ENCODE results near the gene TSPYL1. TPM values are rescaled to one million over a fixed set of nuclear protein-coding genes. Genes with fewer than 3 reads are reported as not detected.

The TSPYL1 gene
- total RNA-seq, 1 experiment from 2014 or later: 35.1 TPM

DNA sequence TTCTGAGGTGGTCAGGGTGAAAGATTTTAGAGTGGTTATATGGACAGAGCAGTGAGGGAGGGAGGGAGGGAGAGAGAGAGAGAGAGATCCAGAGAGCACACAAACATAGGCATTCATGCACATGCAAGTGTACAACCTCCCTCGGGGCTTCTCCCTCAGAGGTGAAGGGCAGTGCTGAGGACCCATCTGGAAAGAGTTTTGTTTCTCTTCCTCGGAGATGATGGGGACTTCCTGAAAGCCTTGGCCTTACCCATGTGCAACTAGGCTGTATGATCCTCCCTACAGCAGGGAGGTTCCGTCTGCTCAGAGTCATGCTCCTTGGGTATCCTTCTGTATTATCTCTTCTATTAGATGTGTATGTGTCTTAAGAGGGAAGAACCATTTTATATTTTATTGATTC lies 21.4 kb upstream of the TSPYL1 start:
- no peak overlapping the region for H2AFZ ChIP-seq (ENCODE audit: low read length)
- TF ChIP-seq, protein P1, sequence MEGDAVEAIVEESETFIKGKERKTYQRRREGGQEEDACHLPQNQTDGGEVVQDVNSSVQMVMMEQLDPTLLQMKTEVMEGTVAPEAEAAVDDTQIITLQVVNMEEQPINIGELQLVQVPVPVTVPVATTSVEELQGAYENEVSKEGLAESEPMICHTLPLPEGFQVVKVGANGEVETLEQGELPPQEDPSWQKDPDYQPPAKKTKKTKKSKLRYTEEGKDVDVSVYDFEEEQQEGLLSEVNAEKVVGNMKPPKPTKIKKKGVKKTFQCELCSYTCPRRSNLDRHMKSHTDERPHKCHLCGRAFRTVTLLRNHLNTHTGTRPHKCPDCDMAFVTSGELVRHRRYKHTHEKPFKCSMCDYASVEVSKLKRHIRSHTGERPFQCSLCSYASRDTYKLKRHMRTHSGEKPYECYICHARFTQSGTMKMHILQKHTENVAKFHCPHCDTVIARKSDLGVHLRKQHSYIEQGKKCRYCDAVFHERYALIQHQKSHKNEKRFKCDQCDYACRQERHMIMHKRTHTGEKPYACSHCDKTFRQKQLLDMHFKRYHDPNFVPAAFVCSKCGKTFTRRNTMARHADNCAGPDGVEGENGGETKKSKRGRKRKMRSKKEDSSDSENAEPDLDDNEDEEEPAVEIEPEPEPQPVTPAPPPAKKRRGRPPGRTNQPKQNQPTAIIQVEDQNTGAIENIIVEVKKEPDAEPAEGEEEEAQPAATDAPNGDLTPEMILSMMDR (conservative IDR thresholded peaks at IDR 0.05; ENCODE audit: low read depth, low read length): no peak
- TF ChIP-seq EZH2phosphoT487 (IDR thresholded peaks at IDR 0.05; ENCODE audit: borderline replicate concordance, low read length): no peak
- no peak for TF ChIP-seq EZH2 (IDR thresholded peaks at IDR 0.05; ENCODE audit: low read length, unreplicated experiment)
- H3K9me3 ChIP-seq (ENCODE audit: low read length): no peaks in the 10 kb centered on the region
- H3K27ac ChIP-seq (ENCODE audit: low read length): no peak overlapping the region
- ATAC-seq: no peak
- no peaks in the 10 kb centered on the region for H3F3A ChIP-seq (ENCODE audit: low read length, unreplicated experiment)
- DNase-seq: no peak
- POLR2A ChIA-PET (ENCODE audit: unreplicated experiment): no interaction called here
- BruUV-seq (replicated peaks): no TSS peak
- intact Hi-C loops (cut with micrococcal nuclease): no loop called here
- H3K9me2 ChIP-seq (replicated peaks; ENCODE audit: low read length): no peaks in the 10 kb centered on the region
- CTCF ChIA-PET: no interaction called here
- no peak overlapping the region for H3K4me2 ChIP-seq (ENCODE audit: low read length)
- no peak overlapping the region for H3K9ac ChIP-seq (ENCODE audit: low read length)
- H3K79me2 ChIP-seq (ENCODE audit: low read length): no peaks in the 10 kb centered on the region
- no peaks in the 10 kb centered on the region for H3K27me3 ChIP-seq (ENCODE audit: low read length)
- no peak overlapping the region for H3K4me3 ChIP-seq (ENCODE audit: low read length)
- H3K4me1 ChIP-seq (ENCODE audit: insufficient read depth, low read length): no peaks in the 10 kb centered on the region
- H3K36me3 ChIP-seq (ENCODE audit: low read depth, low read length): no peaks in the 10 kb centered on the region
- no peaks in the 10 kb centered on the region for H4K20me1 ChIP-seq (ENCODE audit: low read length)

DNA sequence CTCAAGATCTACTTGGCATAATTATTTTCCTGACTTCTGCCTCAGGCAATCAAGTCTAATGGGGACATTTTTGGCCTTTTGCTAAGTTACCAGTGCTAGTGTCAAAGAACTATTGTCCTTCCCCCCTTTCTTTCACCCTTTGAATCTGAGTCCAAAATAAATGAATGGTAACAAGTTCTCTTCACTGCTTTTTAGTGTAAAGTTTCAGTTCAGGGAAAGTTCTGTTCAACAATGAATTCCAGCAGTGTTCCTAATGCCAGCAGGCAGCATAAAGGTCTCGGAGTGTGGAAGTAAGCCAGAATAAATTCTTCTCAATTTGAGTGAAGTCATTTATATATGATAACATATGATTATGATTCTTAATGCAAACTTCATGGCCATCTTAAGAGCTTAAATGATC lies 20.8 kb upstream of the TSPYL1 start:
- POLR2A ChIA-PET (ENCODE audit: unreplicated experiment): no interaction called here
- no peaks in the 10 kb centered on the region for H3K4me1 ChIP-seq (ENCODE audit: insufficient read depth, low read length)
- no peaks in the 10 kb centered on the region for H3F3A ChIP-seq (ENCODE audit: low read length, unreplicated experiment)
- H3K9me3 ChIP-seq (ENCODE audit: low read length): no peaks in the 10 kb centered on the region
- H3K4me2 ChIP-seq (ENCODE audit: low read length): no peak overlapping the region
- TF ChIP-seq EZH2 (IDR thresholded peaks at IDR 0.05; ENCODE audit: low read length, unreplicated experiment) (no peak), EZH2phosphoT487 (IDR thresholded peaks at IDR 0.05; ENCODE audit: borderline replicate concordance, low read length) (no peak)
- TF ChIP-seq, protein P1 (conservative IDR thresholded peaks at IDR 0.05; ENCODE audit: low read depth, low read length): no peak
- no peak for DNase-seq
- CTCF ChIA-PET: no interaction called here
- H3K9me2 ChIP-seq (replicated peaks; ENCODE audit: low read length): no peaks in the 10 kb centered on the region
- BruUV-seq (replicated peaks): no TSS peak
- H3K27ac ChIP-seq (ENCODE audit: low read length): no peak overlapping the region
- intact Hi-C loops (cut with micrococcal nuclease): no loop called here
- H3K4me3 ChIP-seq (ENCODE audit: low read length): no peak overlapping the region
- H2AFZ ChIP-seq (ENCODE audit: low read length): no peak overlapping the region
- no peaks in the 10 kb centered on the region for H3K36me3 ChIP-seq (ENCODE audit: low read depth, low read length)
- H4K20me1 ChIP-seq (ENCODE audit: low read length): no peaks in the 10 kb centered on the region
- no peak for ATAC-seq
- no peaks in the 10 kb centered on the region for H3K27me3 ChIP-seq (ENCODE audit: low read length)
- no peak overlapping the region for H3K9ac ChIP-seq (ENCODE audit: low read length)
- no peaks in the 10 kb centered on the region for H3K79me2 ChIP-seq (ENCODE audit: low read length)

DNA sequence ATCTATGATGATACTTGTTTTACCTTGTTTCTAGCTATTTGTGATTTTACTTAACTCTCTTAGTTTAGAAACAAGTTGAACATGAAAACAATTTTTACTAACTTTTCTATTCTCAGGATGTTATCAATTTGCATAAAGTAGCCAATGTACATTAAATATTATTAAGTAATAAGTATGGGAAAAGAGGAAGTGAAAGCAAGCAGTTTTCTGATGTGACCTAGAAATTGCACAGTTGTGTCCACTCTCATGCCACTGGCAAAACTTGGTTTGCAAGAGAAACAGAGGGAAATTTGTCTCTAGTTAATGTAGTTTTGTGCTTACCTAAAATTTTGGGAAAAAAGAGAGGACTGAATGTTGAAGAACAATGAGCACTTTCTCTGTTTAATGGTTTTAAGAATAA lies 19.2 kb upstream of the TSPYL1 start:
- no peak for ATAC-seq
- intact Hi-C loops (cut with micrococcal nuclease): no loop called here
- Histone ChIP-seq H4K20me1 (ENCODE audit: low read length) (no peaks in the 10 kb centered on the region), H3K4me2 (ENCODE audit: low read length) (no peak overlapping the region), H3K9me2 (replicated peaks; ENCODE audit: low read length) (no peaks in the 10 kb centered on the region), H3K4me1 (ENCODE audit: insufficient read depth, low read length) (no peaks in the 10 kb centered on the region), H3K36me3 (ENCODE audit: low read depth, low read length) (no peaks in the 10 kb centered on the region), H3K4me3 (ENCODE audit: low read length) (no peak overlapping the region), H3F3A (ENCODE audit: low read length, unreplicated experiment) (no peaks in the 10 kb centered on the region), H3K27ac (ENCODE audit: low read length) (no peak overlapping the region), H3K9ac (ENCODE audit: low read length) (no peak overlapping the region), H2AFZ (ENCODE audit: low read length) (no peak overlapping the region), H3K79me2 (ENCODE audit: low read length) (no peaks in the 10 kb centered on the region), H3K9me3 (ENCODE audit: low read length) (no peaks in the 10 kb centered on the region), H3K27me3 (ENCODE audit: low read length) (no peaks in the 10 kb centered on the region)
- TF ChIP-seq EZH2phosphoT487 (IDR thresholded peaks at IDR 0.05; ENCODE audit: borderline replicate concordance, low read length) (no peak), EZH2 (IDR thresholded peaks at IDR 0.05; ENCODE audit: low read length, unreplicated experiment) (no peak)
- TF ChIP-seq, protein P1 (conservative IDR thresholded peaks at IDR 0.05; ENCODE audit: low read depth, low read length): no peak
- DNase-seq: no peak
- BruUV-seq (replicated peaks): no TSS peak
- POLR2A ChIA-PET (ENCODE audit: unreplicated experiment): no interaction called here
- CTCF ChIA-PET: no interaction called here

All from PC-3 (cell line).